GM19240 (cell line): ENCODE results near the gene RBM20.

ENCODE experiments used
- DNase-seq: peaks from one replicate; pipeline ENCODE4 v3.0.0; 2011; ENCODE audit warnings: low spot score; ENCODE audit not compliant: insufficient read length

RBM20 gene

GRCh38 chr10:110735620-110736027 lies 91.5 kb downstream of the RBM20 start:
- no peak for DNase-seq

- no peak for DNase-seq
Measured at GRCh38 chr10:110737886-110738634, 93.9 kb downstream of the RBM20 start.

- no peak for DNase-seq
Measured at GRCh38 chr10:110739811-110740271, 95.7 kb downstream of the RBM20 start.

GRCh38 chr10:110742801-110743200 lies 98.7 kb downstream of the RBM20 start:
- no peak for DNase-seq

GRCh38 chr10:110744782-110745181 lies 100.6 kb downstream of the RBM20 start:
- no peak for DNase-seq

GRCh38 chr10:110746254-110746826 lies 102.2 kb downstream of the RBM20 start:
- no peak for DNase-seq

- no peak for DNase-seq
Measured at GRCh38 chr10:110746969-110747608, 103.0 kb downstream of the RBM20 start.

- DNase-seq, result no peak
Measured at GRCh38 chr10:110747609-110748464, 103.7 kb downstream of the RBM20 start.

GRCh38 chr10:110748970-110749369 lies 104.8 kb downstream of the RBM20 start:
- no peak for DNase-seq

GRCh38 chr10:110750931-110751330 lies 106.8 kb downstream of the RBM20 start:
- no peak for DNase-seq

- no peak for DNase-seq
Measured at GRCh38 chr10:110751850-110752249, 107.7 kb downstream of the RBM20 start.

GRCh38 chr10:110753462-110753861 lies 109.3 kb downstream of the RBM20 start:
- DNase-seq, result no peak

GRCh38 chr10:110754375-110755105 lies 110.4 kb downstream of the RBM20 start:
- DNase-seq, result no peak

- no peak for DNase-seq
Measured at GRCh38 chr10:110755781-110756180, 111.6 kb downstream of the RBM20 start.

- DNase-seq, result no peak
Measured at GRCh38 chr10:110756876-110757275, 112.7 kb downstream of the RBM20 start.

GRCh38 chr10:110757586-110757985 lies 113.5 kb downstream of the RBM20 start:
- DNase-seq, result no peak

GRCh38 chr10:110758128-110758765 lies 114.1 kb downstream of the RBM20 start:
- DNase-seq, result no peak

GRCh38 chr10:110758898-110759297 lies 114.8 kb downstream of the RBM20 start:
- DNase-seq, result no peak

- no peak for DNase-seq
Measured at GRCh38 chr10:110759523-110759922, 115.4 kb downstream of the RBM20 start.

- no peak for DNase-seq
Measured at GRCh38 chr10:110762109-110762848, 118.1 kb downstream of the RBM20 start.
